Brain microvascular endothelial cell (primary cell): ENCODE measurements around the gene TMEM19.

Source experiments
- DNase-seq: peaks from one replicate; pipeline ENCODE4 v3.0.0-alpha.2; 2020
- H3K27ac ChIP-seq: fragments of 250-450 bp; sonication (Bioruptor Pico); 2 replicates; pipeline ENCODE4 v1.5.1; 2020; ENCODE audit warnings: mild to moderate bottlenecking, moderate library complexity
- H3K27me3 ChIP-seq: fragments of 250-450 bp; sonication (Bioruptor Pico); replicated peaks from 2 replicates; pipeline ENCODE4 v1.5.1; 2020; ENCODE audit warnings: mild to moderate bottlenecking
- H3K36me3 ChIP-seq: fragments of 250-450 bp; sonication (Bioruptor Pico); replicated peaks from 2 replicates; pipeline ENCODE4 v1.5.1; 2020; ENCODE audit warnings: mild to moderate bottlenecking
- H3K4me3 ChIP-seq: 2 replicates; pipeline ENCODE4 v1.5.1; 2011; ENCODE audit warnings: low read depth, mild to moderate bottlenecking, control low read depth, low read length, moderate library complexity
- CTCF ChIP-seq: IDR thresholded peaks from 2 replicates; pipeline ENCODE4 v1.5.1; 2011; ENCODE audit warnings: low read depth, mild to moderate bottlenecking, moderate library complexity, low read length, control low read depth, inconsistent platforms; ENCODE audit errors: missing control alignments
- in situ Hi-C: cut with HindIII; loops from 2 replicates; pipeline ENCODE4 v1.10.0; 2017; ENCODE audit warnings: low sequenced_read_pairs, low pct_ligation_motif_present

The TMEM19 gene

GRCh38 chr12:71652656-71653055 lies 33.2 kb upstream of the TMEM19 start:
- TF ChIP-seq CTCF = no peak
- Histone ChIP-seq H3K36me3 (peaks cover 46% of the 10 kb centered on the region), H3K27me3 (no peaks in the 10 kb centered on the region), H3K27ac (no peak overlapping the region), H3K4me3 (no peak overlapping the region)
- in situ Hi-C loops = no loop called here
- no peak for DNase-seq

- no peak overlapping the region for H3K4me3 ChIP-seq
- TF ChIP-seq CTCF = no peak
- H3K27me3 ChIP-seq = no peaks in the 10 kb centered on the region
- no peak overlapping the region for H3K27ac ChIP-seq
- in situ Hi-C loops = no loop called here
- no peak for DNase-seq
- peaks cover 47% of the 10 kb centered on the region for H3K36me3 ChIP-seq
Observed at GRCh38 chr12:71653137-71653536, 32.7 kb upstream of the TMEM19 start.

GRCh38 chr12:71654200-71654599 lies 31.7 kb upstream of the TMEM19 start:
- no peak overlapping the region for H3K27ac ChIP-seq
- H3K4me3 ChIP-seq = no peak overlapping the region
- no peak for TF ChIP-seq CTCF
- H3K27me3 ChIP-seq = no peaks in the 10 kb centered on the region
- DNase-seq = no peak
- in situ Hi-C loops = no loop called here
- peaks cover 50% of the 10 kb centered on the region for H3K36me3 ChIP-seq

GRCh38 chr12:71655495-71655894 lies 30.4 kb upstream of the TMEM19 start:
- TF ChIP-seq CTCF = no peak
- H3K4me3 ChIP-seq = no peak overlapping the region
- no peak for DNase-seq
- H3K36me3 ChIP-seq = peaks cover 44% of the 10 kb centered on the region
- H3K27me3 ChIP-seq = no peaks in the 10 kb centered on the region
- no peak overlapping the region for H3K27ac ChIP-seq
- in situ Hi-C loops = no loop called here

GRCh38 chr12:71655907-71656306 lies 30.0 kb upstream of the TMEM19 start:
- no peak for DNase-seq
- TF ChIP-seq CTCF = no peak
- Histone ChIP-seq H3K4me3 (no peak overlapping the region), H3K36me3 (peaks cover 44% of the 10 kb centered on the region), H3K27me3 (no peaks in the 10 kb centered on the region), H3K27ac (no peak overlapping the region)
- in situ Hi-C loops = no loop called here

- DNase-seq = no peak
- in situ Hi-C loops = no loop called here
- Histone ChIP-seq H3K27me3 (no peaks in the 10 kb centered on the region), H3K36me3 (peaks cover 42% of the 10 kb centered on the region), H3K27ac (no peak overlapping the region), H3K4me3 (no peak overlapping the region)
- TF ChIP-seq CTCF = no peak
Observed at GRCh38 chr12:71656740-71657139, 29.1 kb upstream of the TMEM19 start.
